Measurements from ENCODE around the gene TOP3B.

DNA sequence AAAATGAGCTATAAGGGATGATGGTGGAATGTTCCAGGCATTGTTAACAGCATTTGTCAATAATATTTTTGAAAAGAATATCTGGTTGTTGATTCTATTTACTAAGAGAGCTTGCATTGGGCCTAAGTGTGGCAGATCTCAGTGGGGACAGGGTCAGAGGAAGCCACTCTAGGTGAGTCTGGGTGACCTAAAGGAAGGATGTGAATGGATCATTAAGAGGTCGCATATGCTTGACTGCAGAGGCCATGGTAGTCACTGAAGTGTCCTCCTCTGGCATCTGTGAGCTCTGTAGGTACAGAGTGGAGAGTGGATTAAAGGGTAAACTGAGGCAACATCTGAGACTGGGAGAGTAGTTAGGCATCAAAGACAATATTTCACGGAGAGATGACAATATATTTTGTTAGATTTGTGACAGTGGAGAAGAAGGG, 37.9 kb upstream of the TOP3B start:
- TF ChIP-seq, protein P1, sequence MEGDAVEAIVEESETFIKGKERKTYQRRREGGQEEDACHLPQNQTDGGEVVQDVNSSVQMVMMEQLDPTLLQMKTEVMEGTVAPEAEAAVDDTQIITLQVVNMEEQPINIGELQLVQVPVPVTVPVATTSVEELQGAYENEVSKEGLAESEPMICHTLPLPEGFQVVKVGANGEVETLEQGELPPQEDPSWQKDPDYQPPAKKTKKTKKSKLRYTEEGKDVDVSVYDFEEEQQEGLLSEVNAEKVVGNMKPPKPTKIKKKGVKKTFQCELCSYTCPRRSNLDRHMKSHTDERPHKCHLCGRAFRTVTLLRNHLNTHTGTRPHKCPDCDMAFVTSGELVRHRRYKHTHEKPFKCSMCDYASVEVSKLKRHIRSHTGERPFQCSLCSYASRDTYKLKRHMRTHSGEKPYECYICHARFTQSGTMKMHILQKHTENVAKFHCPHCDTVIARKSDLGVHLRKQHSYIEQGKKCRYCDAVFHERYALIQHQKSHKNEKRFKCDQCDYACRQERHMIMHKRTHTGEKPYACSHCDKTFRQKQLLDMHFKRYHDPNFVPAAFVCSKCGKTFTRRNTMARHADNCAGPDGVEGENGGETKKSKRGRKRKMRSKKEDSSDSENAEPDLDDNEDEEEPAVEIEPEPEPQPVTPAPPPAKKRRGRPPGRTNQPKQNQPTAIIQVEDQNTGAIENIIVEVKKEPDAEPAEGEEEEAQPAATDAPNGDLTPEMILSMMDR (conservative IDR thresholded peaks at IDR 0.05 in 1 of 2, IDR thresholded peaks at IDR 0.05 in 1 of 2; ENCODE audit: low read depth in 1 of 2, low read length in 2 of 2) = no peak
- no peak for TF ChIP-seq EZH2 (IDR thresholded peaks at IDR 0.05; ENCODE audit: low read length, missing control alignments)

Measured in fibroblast of lung (primary cell).